ENCODE results near the gene MYO15A. TPM values are rescaled to one million over a fixed set of nuclear protein-coding genes. Genes with fewer than 3 reads are reported as not detected.
"Not testable (repeated sequence)": the region's sequence is repeated elsewhere in the genome, so short reads cannot be mapped to it uniquely, and the experiment has no call there.

The MYO15A gene
- total RNA-seq, 1 experiment from 2014 or later, result 2.8 TPM

GRCh38 chr17:18213666-18214270 is 105.2 kb downstream of the MYO15A start:
- Histone ChIP-seq H2AFZ (ENCODE audit: low read depth, low read length, poor library complexity, severe bottlenecking) (no peak overlapping the region), H3K36me3 (ENCODE audit: control insufficient read depth in 1 of 2, insufficient read depth in 2 of 2, low read length in 2 of 2) (peaks cover 12 to 13% of the 10 kb centered on the region in 2 experiments; a peak in 3 of 4 replicates), H3K79me2 (ENCODE audit: insufficient read depth, low read length) (no peaks in the 10 kb centered on the region), H3K27ac (ENCODE audit: low read depth, low read length) (no peak overlapping the region), H3K9ac (ENCODE audit: low read length) (no peak overlapping the region), H3K4me3 (replicated peaks in 1 of 2; ENCODE audit: low read depth in 1 of 2, low read length in 2 of 2) (no peak overlapping the region), H4K20me1 (ENCODE audit: insufficient read depth) (no peaks in the 10 kb centered on the region), H3K4me2 (ENCODE audit: low read length) (no peak overlapping the region), H3K9me3 (ENCODE audit: control insufficient read depth in 1 of 2, insufficient read depth in 1 of 2, low read depth in 1 of 2, low read length in 2 of 2) (no peaks in the 10 kb centered on the region), H3K4me1 (ENCODE audit: control insufficient read depth in 1 of 2, insufficient read depth in 2 of 2, low read length in 2 of 2) (peaks cover 2 to 6% of the 10 kb centered on the region in 2 experiments; a peak in 3 of 4 replicates), H3K27me3 (ENCODE audit: insufficient read depth, low read length) (no peaks in the 10 kb centered on the region), H3K9me2 (ENCODE audit: insufficient read depth) (no peaks in the 10 kb centered on the region)
- TF ChIP-seq CBX3 (IDR thresholded peaks at IDR 0.05; ENCODE audit: low read depth) (no peak), CEBPB (IDR thresholded peaks at IDR 0.05; ENCODE audit: low read depth) (no peak), YY1 (IDR thresholded peaks at IDR 0.05; ENCODE audit: extremely low read depth, insufficient replicate concordance, low read depth, low read length) (no peak), EZH2 (IDR thresholded peaks at IDR 0.05) (no peak), ZBTB33 (IDR thresholded peaks at IDR 0.05; ENCODE audit: extremely low read depth, insufficient replicate concordance, low read length) (no peak), ZNF274 (IDR thresholded peaks at IDR 0.05; ENCODE audit: low read depth, low read length) (no peak), EGR1 (IDR thresholded peaks at IDR 0.05; ENCODE audit: low read depth) (no peak), SRF (IDR thresholded peaks at IDR 0.05; ENCODE audit: low read depth) (no peak), ZFX (IDR thresholded peaks at IDR 0.05) (no peak), ATF3 (IDR thresholded peaks at IDR 0.05) (no peak), EZH2phosphoT487 (IDR thresholded peaks at IDR 0.05; ENCODE audit: borderline replicate concordance) (no peak), SIN3A (IDR thresholded peaks at IDR 0.05; ENCODE audit: low read depth) (no peak), POLR2A (IDR thresholded peaks at IDR 0.05; ENCODE audit: borderline replicate concordance, extremely low read depth, insufficient read depth, insufficient read length) (no peak)
- BruUV-seq (replicated peaks), result no TSS peak
- ChIA-PET POLR2A (no interaction called here), CTCF (no interaction called here), RAD21 (ENCODE audit: low non-redundant PET in 1 of 2, low total read pairs in 2 of 2, uncharacterized antibody in 2 of 2, unreplicated experiment in 2 of 2) (no interaction called here)
- no peak for DNase-seq (ENCODE audit: low read depth, low spot score)
- ATAC-seq, result no peak
- intact Hi-C loops (cut with micrococcal nuclease), result no loop called here

GRCh38 chr17:18216906-18217305 is 108.3 kb downstream of the MYO15A start:
- not testable (repeated sequence) for H3K9me3 ChIP-seq (ENCODE audit: control insufficient read depth in 1 of 2, insufficient read depth in 1 of 2, low read depth in 1 of 2, low read length in 2 of 2)
- CTCF ChIA-PET, result interaction anchor here (1.0 to 1.3 kb wide), 3 partner anchors 42 to 108 kb away, joined by 5 to 6 read pairs (median 6); no protein-coding TSS in a partner anchor
- intact Hi-C loops (cut with micrococcal nuclease), result loop anchor here (5.0 kb wide), 1 partner anchor 75 kb away; no protein-coding TSS in a partner anchor

More at GRCh38 chr17:18216906-18217305, 108.3 kb downstream of the MYO15A start:
- H3K27me3 ChIP-seq (ENCODE audit: insufficient read depth, low read length); BruUV-seq (replicated peaks); POLR2A ChIA-PET; H3K9ac ChIP-seq (ENCODE audit: low read length); H3K79me2 ChIP-seq (ENCODE audit: insufficient read depth, low read length); H4K20me1 ChIP-seq (ENCODE audit: insufficient read depth); ATAC-seq; H3K9me2 ChIP-seq (ENCODE audit: insufficient read depth); H3K4me3 ChIP-seq (replicated peaks in 1 of 2; ENCODE audit: low read depth in 1 of 2, low read length in 2 of 2); RAD21 ChIA-PET (ENCODE audit: low non-redundant PET in 1 of 2, low total read pairs in 2 of 2, uncharacterized antibody in 2 of 2, unreplicated experiment in 2 of 2); DNase-seq (ENCODE audit: low read depth, low spot score); H3K4me2 ChIP-seq (ENCODE audit: low read length); H3K27ac ChIP-seq (ENCODE audit: low read depth, low read length); H2AFZ ChIP-seq (ENCODE audit: low read depth, low read length, poor library complexity, severe bottlenecking); H3K36me3 ChIP-seq (ENCODE audit: control insufficient read depth in 1 of 2, insufficient read depth in 2 of 2, low read length in 2 of 2): not testable (repeated sequence)
- H3K4me1 ChIP-seq (ENCODE audit: control insufficient read depth in 1 of 2, insufficient read depth in 2 of 2, low read length in 2 of 2), result peaks cover 21 to 34% of the 10 kb centered on the region in 2 experiments

Measured in HCT116 (cell line).